Left lobe of liver (tissue), 2 donors: Measurements from ENCODE around the gene CALCOCO1. TPM values are rescaled to one million over a fixed set of nuclear protein-coding genes. Genes with fewer than 3 reads are reported as not detected.
A peak's percentile ranks its signal among the peaks of the same experiment; 100 is the strongest.
"Not testable (repeated sequence)": the region's sequence is repeated elsewhere in the genome, so short reads cannot be mapped to it uniquely, and the experiment has no call there.

ENCODE experiments used
- ATAC-seq: fragments of 200-7000 bp; cut with Tn5 transposase; one replicate; pipeline ENCODE4 v1.9.1; 2020; ENCODE audit warnings: mild to moderate bottlenecking, moderate library complexity
- DNase-seq: peaks from one replicate; pipeline ENCODE4 v3.0.0-alpha.2; 2020; ENCODE audit warnings: low spot score
- total RNA-seq: library from RNA; stranded (reverse); gene quantifications from one replicate; pipeline ENCODE4 v1.2.1, GENCODE V29; 2021
- donor health status: DM: no; HTN: no; CAD: no; lungs with moderate emphysema.
- donor health status: DM: no; HTN: yes; CAD: no.

The CALCOCO1 gene
- total RNA-seq, 1 donor from 2014 or later: 43.8 TPM

GRCh38 chr12:53700567-53700966 is 26.7 kb downstream of the CALCOCO1 start:
- no peak for DNase-seq
- ATAC-seq: no peak

- no peak for DNase-seq
- ATAC-seq: no peak
Measured at GRCh38 chr12:53699678-53700025, 27.6 kb downstream of the CALCOCO1 start.

- DNase-seq: no peak
- no peak for ATAC-seq
Measured at GRCh38 chr12:53698948-53699677, 28.1 kb downstream of the CALCOCO1 start.

- no peak for ATAC-seq
- DNase-seq: no peak
Measured at GRCh38 chr12:53696655-53697331, 30.5 kb downstream of the CALCOCO1 start.

- ATAC-seq: peak; percentile 96
- DNase-seq: peak; percentile 66
Measured at GRCh38 chr12:53696285-53696654, 31.0 kb downstream of the CALCOCO1 start.

GRCh38 chr12:53695152-53696145 is 31.8 kb downstream of the CALCOCO1 start:
- ATAC-seq (peak; percentile 25), DNase-seq (no peak)

GRCh38 chr12:53694756-53695151 is 32.5 kb downstream of the CALCOCO1 start:
- ATAC-seq (no peak), DNase-seq (no peak)

GRCh38 chr12:53688134-53688533 is 39.1 kb downstream of the CALCOCO1 start:
- no peak for ATAC-seq

GRCh38 chr12:53686436-53686835 is 40.8 kb downstream of the CALCOCO1 start:
- no peak for DNase-seq
- ATAC-seq: no peak

More at GRCh38 chr12:53688134-53688533, 39.1 kb downstream of the CALCOCO1 start:
- DNase-seq: no peak

GRCh38 chr12:53684654-53685220 is 42.5 kb downstream of the CALCOCO1 start:
- ATAC-seq (no peak), DNase-seq (no peak)

- ATAC-seq: no peak
Measured at GRCh38 chr12:53683983-53684382, 43.3 kb downstream of the CALCOCO1 start.

GRCh38 chr12:53683494-53683893 is 43.8 kb downstream of the CALCOCO1 start:
- DNase-seq (no peak), ATAC-seq (no peak)

More at GRCh38 chr12:53683983-53684382, 43.3 kb downstream of the CALCOCO1 start:
- DNase-seq: no peak

- not testable (repeated sequence) for ATAC-seq, DNase-seq
Measured at GRCh38 chr12:53680061-53680460, 47.2 kb downstream of the CALCOCO1 start.

- ATAC-seq: no peak
- DNase-seq: no peak
Measured at GRCh38 chr12:53677800-53678148, 49.5 kb downstream of the CALCOCO1 start.

- no peak for ATAC-seq
- no peak for DNase-seq
Measured at GRCh38 chr12:53677016-53677799, 50.0 kb downstream of the CALCOCO1 start.

GRCh38 chr12:53676656-53677015 is 50.6 kb downstream of the CALCOCO1 start:
- ATAC-seq: peak; percentile 42
- peak; percentile 52 for DNase-seq

GRCh38 chr12:53675701-53676607 is 51.3 kb downstream of the CALCOCO1 start, which contains the start of gene ATP5MC2:
Gene ATP5MC2 (minus strand): TSS chr12:53676083. CDS start chr12:53672614, 3,469 bp downstream.
- DNase-seq (peak; percentile 98), ATAC-seq (peak; percentile 96)

- ATAC-seq (no peak), DNase-seq (no peak)
Measured at GRCh38 chr12:53674977-53675700, 52.1 kb downstream of the CALCOCO1 start.
